Measurements from ENCODE around the gene ME3.

- TF ChIP-seq GATA3 (IDR thresholded peaks at IDR 0.05; ENCODE audit: low read depth, low read length) (no peak), GATA2 (IDR thresholded peaks at IDR 0.05; ENCODE audit: low read depth, low read length) (no peak)
These were observed 3.0 kb downstream of the ME3 start for GRCh38 chr11:86669424-86669823.

Data from SH-SY5Y (cell line).